Brain microvascular endothelial cell (primary cell): ENCODE measurements around the gene PLCB3.

Experiments used
- DNase-seq: peaks from one replicate; pipeline ENCODE4 v3.0.0-alpha.2; 2020
- H3K27ac ChIP-seq: fragments of 250-450 bp; sonication (Bioruptor Pico); 2 replicates; pipeline ENCODE4 v1.5.1; 2020; ENCODE audit warnings: mild to moderate bottlenecking, moderate library complexity
- H3K27me3 ChIP-seq: fragments of 250-450 bp; sonication (Bioruptor Pico); replicated peaks from 2 replicates; pipeline ENCODE4 v1.5.1; 2020; ENCODE audit warnings: mild to moderate bottlenecking
- H3K36me3 ChIP-seq: fragments of 250-450 bp; sonication (Bioruptor Pico); replicated peaks from 2 replicates; pipeline ENCODE4 v1.5.1; 2020; ENCODE audit warnings: mild to moderate bottlenecking
- H3K4me3 ChIP-seq: 2 replicates; pipeline ENCODE4 v1.5.1; 2011; ENCODE audit warnings: low read depth, mild to moderate bottlenecking, control low read depth, low read length, moderate library complexity
- in situ Hi-C: cut with HindIII; loops from 2 replicates; pipeline ENCODE4 v1.10.0; 2017; ENCODE audit warnings: low sequenced_read_pairs, low pct_ligation_motif_present
- TF ChIP-seq, protein P1 (sequence below): IDR thresholded peaks from 2 replicates; pipeline ENCODE4 v1.5.1; 2011; ENCODE audit warnings: low read depth, mild to moderate bottlenecking, moderate library complexity, low read length, control low read depth, inconsistent platforms; ENCODE audit errors: missing control alignments

The PLCB3 gene

GRCh38 chr11:64275031-64275800 lies 23.9 kb downstream of the PLCB3 start:
- Histone ChIP-seq H3K4me3 (no peak overlapping the region), H3K27me3 (no peaks in the 10 kb centered on the region), H3K27ac (no peak overlapping the region), H3K36me3 (peaks cover 2% of the 10 kb centered on the region)
- TF ChIP-seq, protein P1, sequence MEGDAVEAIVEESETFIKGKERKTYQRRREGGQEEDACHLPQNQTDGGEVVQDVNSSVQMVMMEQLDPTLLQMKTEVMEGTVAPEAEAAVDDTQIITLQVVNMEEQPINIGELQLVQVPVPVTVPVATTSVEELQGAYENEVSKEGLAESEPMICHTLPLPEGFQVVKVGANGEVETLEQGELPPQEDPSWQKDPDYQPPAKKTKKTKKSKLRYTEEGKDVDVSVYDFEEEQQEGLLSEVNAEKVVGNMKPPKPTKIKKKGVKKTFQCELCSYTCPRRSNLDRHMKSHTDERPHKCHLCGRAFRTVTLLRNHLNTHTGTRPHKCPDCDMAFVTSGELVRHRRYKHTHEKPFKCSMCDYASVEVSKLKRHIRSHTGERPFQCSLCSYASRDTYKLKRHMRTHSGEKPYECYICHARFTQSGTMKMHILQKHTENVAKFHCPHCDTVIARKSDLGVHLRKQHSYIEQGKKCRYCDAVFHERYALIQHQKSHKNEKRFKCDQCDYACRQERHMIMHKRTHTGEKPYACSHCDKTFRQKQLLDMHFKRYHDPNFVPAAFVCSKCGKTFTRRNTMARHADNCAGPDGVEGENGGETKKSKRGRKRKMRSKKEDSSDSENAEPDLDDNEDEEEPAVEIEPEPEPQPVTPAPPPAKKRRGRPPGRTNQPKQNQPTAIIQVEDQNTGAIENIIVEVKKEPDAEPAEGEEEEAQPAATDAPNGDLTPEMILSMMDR = no peak
- in situ Hi-C loops = no loop called here
- no peak for DNase-seq

- DNase-seq = no peak
- peaks cover 2% of the 10 kb centered on the region for H3K36me3 ChIP-seq
- no peak overlapping the region for H3K27ac ChIP-seq
- no peak overlapping the region for H3K4me3 ChIP-seq
- TF ChIP-seq, protein P1 = no peak
- H3K27me3 ChIP-seq = no peaks in the 10 kb centered on the region
- in situ Hi-C loops = no loop called here
Measured at GRCh38 chr11:64275841-64276240, 24.5 kb downstream of the PLCB3 start.

DNA sequence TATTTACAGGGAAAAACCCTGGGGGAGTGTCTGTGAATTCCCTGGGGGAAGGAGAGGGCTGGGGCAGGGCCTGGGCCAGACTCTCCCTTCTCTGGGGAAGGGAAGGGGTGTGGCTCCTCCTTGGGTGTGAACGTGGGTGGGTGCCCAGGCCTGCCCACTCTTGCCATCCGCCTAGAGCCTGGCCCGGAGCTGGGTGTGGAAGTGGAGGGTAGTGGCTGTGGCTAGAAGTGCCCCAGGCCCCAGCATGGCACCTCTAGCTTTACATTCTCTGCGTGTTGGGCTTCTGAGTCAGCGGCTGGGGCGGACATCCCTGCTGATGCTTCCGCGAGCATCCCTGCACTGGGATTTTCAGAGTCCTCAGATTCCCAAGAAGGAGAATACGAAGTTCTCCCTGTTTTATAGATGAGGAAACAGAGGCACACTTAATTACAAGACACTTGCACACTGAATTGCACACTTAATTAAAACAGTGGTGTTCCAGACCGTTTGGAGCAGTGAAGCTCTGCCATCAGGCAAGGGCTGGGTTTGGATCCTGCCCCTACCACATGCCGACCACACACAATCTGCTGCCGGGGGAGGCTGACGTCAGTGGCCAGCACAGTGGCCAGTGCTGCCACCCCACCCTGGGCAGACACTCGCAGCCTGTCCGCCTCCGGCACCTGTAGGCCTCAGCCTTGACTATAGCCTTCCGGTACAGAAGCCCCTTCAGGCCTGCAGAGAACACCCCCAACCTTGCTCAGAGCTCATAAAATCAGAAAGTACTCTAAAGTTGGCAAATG lies 25.5 kb downstream of the PLCB3 start:
- Histone ChIP-seq H3K4me3 (no peak overlapping the region), H3K27me3 (no peaks in the 10 kb centered on the region), H3K27ac (peak overlapping the region; percentile 66), H3K36me3 (peaks cover 2% of the 10 kb centered on the region)
- DNase-seq = peak; percentile 56
- in situ Hi-C loops = no loop called here
- TF ChIP-seq, protein P1 = no peak

DNA sequence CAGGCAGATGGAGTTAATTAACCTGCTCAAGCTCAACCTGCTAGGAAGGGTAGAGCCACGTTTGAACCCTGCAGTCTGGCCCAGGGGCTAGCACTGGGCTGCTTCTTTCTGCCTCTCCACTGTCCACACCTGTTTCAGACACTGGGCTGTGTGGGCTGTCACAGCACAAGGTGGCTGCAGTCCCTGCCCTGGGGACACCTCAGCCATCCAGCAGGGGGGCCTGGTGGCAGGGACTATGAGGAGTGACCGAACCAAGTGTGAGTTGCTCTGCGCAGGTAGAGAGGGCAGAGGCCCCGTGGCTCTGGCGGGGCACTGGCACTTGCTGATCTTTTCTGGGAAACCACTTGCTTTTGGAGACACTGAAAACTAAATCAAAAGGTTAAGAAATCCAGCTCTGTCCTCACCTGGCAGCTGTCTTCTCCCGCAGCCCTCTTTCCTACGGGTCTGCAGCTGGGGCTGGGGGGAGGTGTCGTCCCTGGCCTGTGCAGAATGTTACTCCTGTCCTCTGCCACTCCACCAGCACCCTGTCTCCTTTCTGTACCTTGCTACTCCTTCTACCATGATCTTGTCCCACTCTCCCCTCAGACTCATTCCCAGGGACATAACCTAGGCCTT lies 27.4 kb downstream of the PLCB3 start:
- peaks cover 2% of the 10 kb centered on the region for H3K36me3 ChIP-seq
- in situ Hi-C loops = no loop called here

DNA sequence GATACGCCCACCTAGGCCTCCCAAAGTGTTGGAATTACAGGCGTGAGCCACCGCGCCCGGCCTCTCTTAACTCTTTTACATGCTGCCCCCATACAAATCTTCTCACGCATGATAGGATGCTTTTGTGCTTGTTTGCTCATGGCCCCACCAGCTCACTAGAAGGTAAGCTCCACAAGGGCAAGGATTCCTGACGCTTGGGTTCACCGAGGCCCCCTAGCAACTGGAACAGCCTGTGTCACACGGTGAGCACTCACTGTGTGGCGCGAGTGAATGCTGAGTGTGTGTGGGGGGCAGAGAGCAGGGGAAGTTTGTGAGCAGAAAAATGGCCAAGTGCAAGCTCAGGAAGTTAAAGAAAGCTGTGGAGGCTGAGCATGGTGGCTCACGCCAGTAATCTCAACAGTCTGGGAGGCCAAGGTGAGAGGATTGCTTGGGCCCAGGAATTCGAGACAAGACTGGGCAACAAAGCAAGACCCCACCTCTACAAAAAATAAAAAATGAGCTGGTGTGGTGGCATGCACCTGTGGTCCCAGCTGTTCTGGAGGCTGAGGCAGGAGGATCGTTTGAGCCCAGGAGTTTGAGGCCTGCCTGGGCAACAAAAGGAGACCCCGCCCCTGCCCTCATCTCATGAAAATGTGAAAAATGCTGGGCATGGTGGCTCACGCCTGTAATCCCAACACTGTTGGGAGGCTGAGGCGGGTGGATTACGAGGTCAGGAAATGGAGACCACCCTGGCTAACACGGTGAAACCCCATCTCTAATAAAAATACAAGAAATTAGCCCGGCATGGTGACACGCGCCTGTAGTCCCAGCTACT lies 30.8 kb downstream of the PLCB3 start:
- H3K27ac ChIP-seq = no peak overlapping the region
- TF ChIP-seq, protein P1 = no peak
- H3K27me3 ChIP-seq = no peaks in the 10 kb centered on the region
- no peak overlapping the region for H3K4me3 ChIP-seq
- in situ Hi-C loops = no loop called here
- no peak for DNase-seq
- H3K36me3 ChIP-seq = peaks cover 2% of the 10 kb centered on the region

More for the DNA sequence above, 27.4 kb downstream of the PLCB3 start:
- Histone ChIP-seq H3K27ac (no peak overlapping the region), H3K27me3 (no peaks in the 10 kb centered on the region), H3K4me3 (no peak overlapping the region)
- DNase-seq = no peak
- TF ChIP-seq, protein P1 = no peak
